ENCODE data around the gene NXN. TPM values are rescaled to one million over a fixed set of nuclear protein-coding genes. Genes with fewer than 3 reads are reported as not detected.

NXN gene
- total and polyA plus RNA-seq, 2 donors (not counting 1 experiment from before 2014, with no cell fraction given), result 0.04 to 0.17 TPM

GRCh38 chr17:892958-893357, 86.6 kb downstream of the NXN start:
- intact Hi-C loops (cut with micrococcal nuclease), result no loop called here
- Histone ChIP-seq H3K27ac (ENCODE audit: low read length in 2 of 2) (no peak overlapping the region), H3K4me2 (replicated peaks; ENCODE audit: low read depth, low read length, poor library complexity, severe bottlenecking) (no peak overlapping the region), H3K4me3 (ENCODE audit: control extremely low read depth in 1 of 5, extremely low read depth in 1 of 5, insufficient read depth in 1 of 5, low read depth in 2 of 5, low read length in 4 of 5) (no peak overlapping the region), H4K20me1 (ENCODE audit: control insufficient read depth, insufficient read depth, low read length, poor library complexity, severe bottlenecking) (no peaks in the 10 kb centered on the region), H3K4me1 (ENCODE audit: control insufficient read depth in 2 of 2, insufficient read depth in 2 of 2, low read length in 2 of 2) (no peaks in the 10 kb centered on the region), H3K79me2 (ENCODE audit: control insufficient read depth, insufficient read depth, low read length) (no peaks in the 10 kb centered on the region), H3K27me3 (replicated peaks in 1 of 4; ENCODE audit: control extremely low read depth in 1 of 4, control insufficient read depth in 3 of 4, insufficient read depth in 4 of 4, low read length in 3 of 4) (peaks cover 0 to under 1% (median under 1%) of the 10 kb centered on the region in 4 experiments), H2AFZ (ENCODE audit: insufficient read depth, low read depth, low read length, poor library complexity, severe bottlenecking) (no peak overlapping the region), H3K9ac (ENCODE audit: low read length) (no peak overlapping the region), H3K36me3 (replicated peaks in 1 of 2; ENCODE audit: control extremely low read depth in 1 of 2, control insufficient read depth in 1 of 2, extremely low read depth in 1 of 2, insufficient read depth in 2 of 2, low read length in 1 of 2) (no peaks in the 10 kb centered on the region), H3K9me3 (ENCODE audit: control extremely low read depth in 1 of 3, control insufficient read depth in 2 of 3, insufficient read depth in 1 of 3, low read length in 2 of 3) (no peaks in the 10 kb centered on the region)
- Mint-ChIP-seq H3K9me3 (ENCODE audit: insufficient read depth) (no peaks in the 10 kb centered on the region), H3K4me1 (no peaks in the 10 kb centered on the region), H3K4me3 (no peak overlapping the region), H3K27me3 (peaks cover 36% of the 10 kb centered on the region), H3K27ac (no peak overlapping the region)
- CTCF ChIA-PET, result no interaction called here
- no peak for TF ChIP-seq EZH2 (IDR thresholded peaks at IDR 0.05; ENCODE audit: borderline replicate concordance, insufficient read depth, low read depth, low read length, poor library complexity, severe bottlenecking)
- WGBS (ENCODE audit: insufficient coverage), result 91% methylated on average over 8 of the region's 8 CpGs
- POLR2A ChIA-PET, result no interaction called here
- no peak for ATAC-seq (ENCODE audit: low read depth)
- DNase-seq, result no peak

- TF ChIP-seq EZH2 (IDR thresholded peaks at IDR 0.05; ENCODE audit: borderline replicate concordance, insufficient read depth, low read depth, low read length, poor library complexity, severe bottlenecking) (no peak), CTCF (IDR thresholded peaks at IDR 0.05) (no peak)
- CTCF ChIA-PET, result interaction anchor here (0.7 kb wide), 1 partner anchor 155 kb away, joined by 4 read pairs; no protein-coding TSS in a partner anchor
- no peak overlapping the region for H3K27ac ChIP-seq (ENCODE audit: low read length in 2 of 2)
- Mint-ChIP-seq H3K27ac (no peak overlapping the region), H3K27me3 (peaks cover 31% of the 10 kb centered on the region), H3K9me3 (ENCODE audit: insufficient read depth) (no peaks in the 10 kb centered on the region), H3K4me1 (no peaks in the 10 kb centered on the region), H3K4me3 (no peak overlapping the region)
- no peaks in the 10 kb centered on the region for H3K36me3 ChIP-seq (replicated peaks in 1 of 2; ENCODE audit: control extremely low read depth in 1 of 2, control insufficient read depth in 1 of 2, extremely low read depth in 1 of 2, insufficient read depth in 2 of 2, low read length in 1 of 2)
- no peaks in the 10 kb centered on the region for H3K9me3 ChIP-seq (ENCODE audit: control extremely low read depth in 1 of 3, control insufficient read depth in 2 of 3, insufficient read depth in 1 of 3, low read length in 2 of 3)
- no peaks in the 10 kb centered on the region for H3K79me2 ChIP-seq (ENCODE audit: control insufficient read depth, insufficient read depth, low read length)
- no peak overlapping the region for H3K4me3 ChIP-seq (ENCODE audit: control extremely low read depth in 1 of 5, extremely low read depth in 1 of 5, insufficient read depth in 1 of 5, low read depth in 2 of 5, low read length in 4 of 5)
- no peak overlapping the region for H3K4me2 ChIP-seq (replicated peaks; ENCODE audit: low read depth, low read length, poor library complexity, severe bottlenecking)
- no peaks in the 10 kb centered on the region for H3K27me3 ChIP-seq (replicated peaks in 1 of 4; ENCODE audit: control extremely low read depth in 1 of 4, control insufficient read depth in 3 of 4, insufficient read depth in 4 of 4, low read length in 3 of 4)
- no peak overlapping the region for H2AFZ ChIP-seq (ENCODE audit: insufficient read depth, low read depth, low read length, poor library complexity, severe bottlenecking)
- H4K20me1 ChIP-seq (ENCODE audit: control insufficient read depth, insufficient read depth, low read length, poor library complexity, severe bottlenecking), result no peaks in the 10 kb centered on the region
- intact Hi-C loops (cut with micrococcal nuclease), result no loop called here
- no peaks in the 10 kb centered on the region for H3K4me1 ChIP-seq (ENCODE audit: control insufficient read depth in 2 of 2, insufficient read depth in 2 of 2, low read length in 2 of 2)
- POLR2A ChIA-PET, result no interaction called here
- 55% methylated on average over 10 of the region's 12 CpGs for WGBS (ENCODE audit: insufficient coverage)
- no peak overlapping the region for H3K9ac ChIP-seq (ENCODE audit: low read length)
- ATAC-seq (ENCODE audit: low read depth) (no peak), DNase-seq (no peak)
Observed at GRCh38 chr17:888998-889441, 90.6 kb downstream of the NXN start.

All from B cell (primary cell).